ENCODE data around the gene MCIDAS. TPM values are rescaled to one million over a fixed set of nuclear protein-coding genes. Genes with fewer than 3 reads are reported as not detected.

The MCIDAS gene
- total RNA-seq, 1 experiment from 2014 or later = under 0.01 TPM

Other genes starting within 250 kb of the MCIDAS start
- gene ESM1, start 241.7 kb downstream of the MCIDAS start, total RNA-seq (2014; rRNA removed; shearing (Covaris generic)) = 0.12 TPM in 1 of 2 replicates, not detected in the other
- not detected in 2 replicates for gene GZMK, start 203.1 kb downstream of the MCIDAS start, total RNA-seq (2014; rRNA removed; shearing (Covaris generic))
- not detected in 2 replicates for gene GZMA, start 124.7 kb downstream of the MCIDAS start, total RNA-seq (2014; rRNA removed; shearing (Covaris generic))
- 99.8 and 116 TPM in 2 replicates for gene GPX8, start 67.1 kb downstream of the MCIDAS start, total RNA-seq (2014; rRNA removed; shearing (Covaris generic))
- not detected in 2 replicates for gene CDC20B, start 54.1 kb downstream of the MCIDAS start, total RNA-seq (2014; rRNA removed; shearing (Covaris generic))
- 1.2 and 2.6 TPM in 2 replicates for gene CCNO, start 6.3 kb upstream of the MCIDAS start, total RNA-seq (2014; rRNA removed; shearing (Covaris generic))
- gene DHX29, start 80.4 kb upstream of the MCIDAS start, total RNA-seq (2014; rRNA removed; shearing (Covaris generic)) = 21.5 and 26.3 TPM in 2 replicates
- gene MTREX, start 80.7 kb upstream of the MCIDAS start, total RNA-seq (2014; rRNA removed; shearing (Covaris generic)) = 86.0 and 113 TPM in 2 replicates

Measured in RPMI7951 (cell line).